GM21723 (cell line): Measurements from ENCODE around the gene PACS2.
"Not testable (repeated sequence)": the region's sequence is repeated elsewhere in the genome, so short reads cannot be mapped to it uniquely, and the experiment has no call there.

Experiments used
- ATAC-seq: cut with Tn5 transposase; IDR thresholded peaks from one replicate; pipeline ENCODE4 v1.9.1; 2021; ENCODE audit warnings: mild to moderate bottlenecking, moderate library complexity; ENCODE audit not compliant: unreplicated experiment

Gene PACS2

GRCh38 chr14:105287249-105288102, 27.1 kb upstream of the PACS2 start:
- no peak for ATAC-seq

- ATAC-seq = not testable (repeated sequence)
Measured at GRCh38 chr14:105288936-105289335, 25.6 kb upstream of the PACS2 start.

- no peak for ATAC-seq
Measured at GRCh38 chr14:105290621-105291346, 23.8 kb upstream of the PACS2 start.

GRCh38 chr14:105292826-105293711, 21.5 kb upstream of the PACS2 start:
- no peak for ATAC-seq

- ATAC-seq = peak; percentile 69
Measured at GRCh38 chr14:105294142-105294597, 20.4 kb upstream of the PACS2 start.

- ATAC-seq = not testable (repeated sequence)
Measured at GRCh38 chr14:105297311-105297710, 17.2 kb upstream of the PACS2 start.

GRCh38 chr14:105299654-105300541, 14.7 kb upstream of the PACS2 start:
- peak; percentile 16 for ATAC-seq

- ATAC-seq = peak; percentile 84
Measured at GRCh38 chr14:105300542-105301102, 13.9 kb upstream of the PACS2 start, which contains the start of gene BRF1. TSS of gene BRF1 (minus strand) at chr14:105301001. CDS start at chr14:105300629, 372 bp downstream.

GRCh38 chr14:105301103-105301914, 13.2 kb upstream of the PACS2 start:
- ATAC-seq = peak; percentile 62

GRCh38 chr14:105301915-105302249, 12.7 kb upstream of the PACS2 start:
- not testable (repeated sequence) for ATAC-seq

GRCh38 chr14:105303949-105304348, 10.6 kb upstream of the PACS2 start:
- no peak for ATAC-seq

GRCh38 chr14:105304565-105304964, 10.0 kb upstream of the PACS2 start:
- ATAC-seq = no peak

- no peak for ATAC-seq
Measured at GRCh38 chr14:105305345-105305744, 9.2 kb upstream of the PACS2 start.

- ATAC-seq = no peak
Measured at GRCh38 chr14:105305791-105306190, 8.8 kb upstream of the PACS2 start.

GRCh38 chr14:105307052-105307727, 7.4 kb upstream of the PACS2 start:
- no peak for ATAC-seq

- ATAC-seq = no peak
Measured at GRCh38 chr14:105309371-105309770, 5.2 kb upstream of the PACS2 start.

- ATAC-seq = no peak
Measured at GRCh38 chr14:105311838-105312237, 2.7 kb upstream of the PACS2 start.

- no peak for ATAC-seq
Measured at GRCh38 chr14:105312973-105313372, 1.6 kb upstream of the PACS2 start.
